IPS-20b (cell line): Measurements from ENCODE around the gene CHD6.

ENCODE experiments used
- H3K27ac ChIP-seq: one replicate; pipeline ENCODE4 v1.5.1; 2013; ENCODE audit warnings: low read length
- H3K27me3 ChIP-seq: 2 replicates; pipeline ENCODE4 v1.6.1; 2013; ENCODE audit warnings: mild to moderate bottlenecking, low read length, inconsistent platforms; ENCODE audit not compliant: insufficient read depth
- H3K36me3 ChIP-seq: 2 replicates; pipeline ENCODE4 v1.6.1; 2013; ENCODE audit warnings: low read depth, mild to moderate bottlenecking, inconsistent platforms, low read length, moderate library complexity; ENCODE audit not compliant: insufficient read depth
- H3K4me1 ChIP-seq: 2 replicates; pipeline ENCODE4 v1.6.1; 2013; ENCODE audit warnings: mild to moderate bottlenecking, control low read depth, inconsistent platforms, low read length, moderate library complexity; ENCODE audit not compliant: insufficient read depth
- H3K4me3 ChIP-seq: 2 replicates; pipeline ENCODE4 v1.5.1; 2013; ENCODE audit warnings: mild to moderate bottlenecking, low read length, inconsistent platforms
- H3K9ac ChIP-seq: 2 replicates; pipeline ENCODE4 v1.6.1; 2013; ENCODE audit warnings: low read depth, mild to moderate bottlenecking, inconsistent platforms, low read length, moderate library complexity
- H3K9me3 ChIP-seq: 2 replicates; pipeline ENCODE4 v1.6.1; 2013; ENCODE audit warnings: mild to moderate bottlenecking, low read depth, low read length, inconsistent platforms; ENCODE audit not compliant: insufficient read depth

Gene CHD6

DNA sequence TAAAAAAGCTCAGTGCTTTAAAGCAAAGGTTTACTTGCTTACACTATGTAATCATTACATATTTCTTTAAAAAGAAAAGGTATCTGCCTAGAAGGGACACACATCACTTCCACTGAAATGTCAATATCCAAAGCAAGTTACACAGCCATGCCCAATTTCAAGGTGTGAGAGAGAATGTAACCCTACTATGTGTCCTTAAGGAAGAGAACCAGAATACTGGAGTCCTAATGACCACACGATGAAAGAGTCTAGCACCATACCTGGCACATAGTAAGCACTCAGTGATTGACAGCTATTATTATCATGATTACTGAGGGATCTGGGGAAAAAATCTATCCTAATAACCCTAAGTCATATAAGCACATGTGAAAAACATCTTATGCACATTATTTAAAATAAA is 10.4 kb downstream of the CHD6 start:
- H3K36me3 ChIP-seq = no peaks in the 10 kb centered on the region
- no peaks in the 10 kb centered on the region for H3K4me1 ChIP-seq
- no peak overlapping the region for H3K9ac ChIP-seq
- no peak overlapping the region for H3K27ac ChIP-seq
- H3K27me3 ChIP-seq = no peaks in the 10 kb centered on the region
- no peak overlapping the region for H3K4me3 ChIP-seq
- H3K9me3 ChIP-seq = no peaks in the 10 kb centered on the region

DNA sequence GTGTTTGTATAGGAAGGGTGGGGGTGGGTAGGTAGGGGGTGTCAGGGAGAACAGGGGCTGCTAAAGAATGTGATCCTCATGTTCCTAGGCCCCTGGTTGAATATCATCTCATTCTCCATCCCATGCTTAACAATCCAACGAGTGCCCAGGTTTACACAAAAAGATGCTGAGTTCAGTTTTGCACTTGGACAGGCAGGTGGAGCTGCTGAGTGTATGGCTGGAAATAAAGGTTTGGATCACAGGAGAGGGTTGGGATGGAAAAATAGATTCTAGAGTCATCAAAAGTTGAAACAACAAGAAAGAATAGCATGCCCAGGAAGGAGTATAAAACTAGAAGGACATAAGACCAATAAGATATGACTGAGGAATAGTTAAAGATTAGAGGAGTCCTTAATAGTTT is 14.2 kb downstream of the CHD6 start:
- Histone ChIP-seq H3K4me3 (no peak overlapping the region), H3K27me3 (no peaks in the 10 kb centered on the region), H3K9me3 (peaks cover 26% of the 10 kb centered on the region), H3K36me3 (no peaks in the 10 kb centered on the region; the same call in none of the 2 replicates), H3K9ac (no peak overlapping the region), H3K4me1 (no peaks in the 10 kb centered on the region), H3K27ac (no peak overlapping the region)

DNA sequence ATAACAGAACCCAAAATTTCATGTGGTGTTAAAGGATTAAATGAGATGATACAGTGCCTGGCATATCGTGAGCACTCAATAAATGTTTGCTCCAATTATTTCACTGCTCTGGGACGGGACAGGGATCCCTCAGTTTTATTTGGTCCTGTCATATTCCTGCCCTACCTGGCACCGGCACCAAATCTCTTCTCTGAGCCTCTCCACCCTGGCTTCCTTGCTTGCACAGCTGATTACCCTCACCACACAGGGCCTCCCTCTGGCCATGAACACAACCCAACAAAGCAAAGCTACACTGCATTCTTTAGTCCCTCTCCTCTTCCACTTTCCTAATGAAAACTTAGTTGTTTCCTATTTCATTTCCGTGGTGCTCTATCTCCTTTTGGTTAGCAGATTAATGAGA is 16.4 kb downstream of the CHD6 start:
- Histone ChIP-seq H3K9me3 (peaks cover 27% of the 10 kb centered on the region), H3K36me3 (no peaks in the 10 kb centered on the region; the same call in none of the 2 replicates), H3K27me3 (no peaks in the 10 kb centered on the region), H3K27ac (no peak overlapping the region), H3K4me1 (no peaks in the 10 kb centered on the region), H3K9ac (no peak overlapping the region), H3K4me3 (no peak overlapping the region)

DNA sequence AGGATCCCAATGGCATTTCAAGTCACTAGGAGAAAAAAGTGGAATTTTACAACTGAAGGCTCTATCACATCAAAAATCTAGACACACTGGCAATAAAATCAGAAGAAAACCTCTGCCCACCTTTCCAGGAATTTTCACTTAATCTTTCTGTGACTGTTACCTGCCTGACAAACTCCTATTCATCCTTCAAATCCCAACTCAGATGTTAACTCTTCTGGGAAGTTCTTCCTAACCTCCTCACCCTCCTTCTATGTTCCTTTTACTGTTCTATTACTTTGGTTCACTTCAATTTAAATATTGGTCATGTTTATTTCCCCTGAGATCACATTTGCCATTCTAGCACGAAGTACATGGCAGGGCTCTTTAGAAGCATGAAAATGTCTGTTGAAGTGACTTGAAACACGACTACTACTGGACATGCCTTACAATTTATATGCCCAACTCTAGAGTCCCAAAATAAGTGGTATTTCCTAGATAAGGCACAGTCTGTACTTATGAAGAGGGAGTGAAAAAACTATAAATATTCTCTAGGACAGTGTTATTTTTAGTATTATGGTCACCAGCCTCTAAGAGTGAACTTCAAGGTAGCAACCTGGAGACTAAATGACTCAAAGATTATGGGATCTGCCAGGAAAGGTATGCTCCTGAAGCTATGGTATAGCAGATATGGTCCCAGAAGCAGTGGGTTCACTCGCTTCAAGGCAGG is 17.1 kb downstream of the CHD6 start:
- Histone ChIP-seq H3K9me3 (peaks cover 30% of the 10 kb centered on the region), H3K36me3 (no peaks in the 10 kb centered on the region; the same call in none of the 2 replicates), H3K9ac (no peak overlapping the region), H3K27ac (no peak overlapping the region), H3K27me3 (no peaks in the 10 kb centered on the region), H3K4me1 (no peaks in the 10 kb centered on the region), H3K4me3 (no peak overlapping the region)

DNA sequence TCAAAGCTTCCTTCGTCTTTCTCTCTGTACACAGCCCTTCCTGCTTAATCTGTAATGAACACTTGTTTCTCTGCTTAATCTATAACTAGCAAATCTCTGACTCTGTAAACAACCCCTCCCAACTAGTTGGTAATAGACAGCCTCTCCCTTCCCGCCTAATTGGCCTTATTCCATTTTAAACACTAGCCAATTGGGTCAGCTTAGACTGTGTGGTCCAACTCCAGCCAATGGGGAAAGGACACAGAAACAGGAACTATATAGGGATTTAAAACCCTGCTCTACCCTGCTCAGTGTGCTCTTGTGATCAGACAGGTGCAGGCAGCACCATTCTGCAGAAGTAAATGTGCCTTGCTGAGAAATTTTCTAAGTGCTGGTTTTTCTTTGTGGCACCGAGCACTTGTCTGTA is 18.5 kb downstream of the CHD6 start:
- H3K9ac ChIP-seq = no peak overlapping the region
- no peak overlapping the region for H3K4me3 ChIP-seq
- H3K36me3 ChIP-seq = peaks cover 4% of the 10 kb centered on the region
- peaks cover 36% of the 10 kb centered on the region for H3K9me3 ChIP-seq
- no peaks in the 10 kb centered on the region for H3K27me3 ChIP-seq
- H3K4me1 ChIP-seq = no peaks in the 10 kb centered on the region
- H3K27ac ChIP-seq = no peak overlapping the region

DNA sequence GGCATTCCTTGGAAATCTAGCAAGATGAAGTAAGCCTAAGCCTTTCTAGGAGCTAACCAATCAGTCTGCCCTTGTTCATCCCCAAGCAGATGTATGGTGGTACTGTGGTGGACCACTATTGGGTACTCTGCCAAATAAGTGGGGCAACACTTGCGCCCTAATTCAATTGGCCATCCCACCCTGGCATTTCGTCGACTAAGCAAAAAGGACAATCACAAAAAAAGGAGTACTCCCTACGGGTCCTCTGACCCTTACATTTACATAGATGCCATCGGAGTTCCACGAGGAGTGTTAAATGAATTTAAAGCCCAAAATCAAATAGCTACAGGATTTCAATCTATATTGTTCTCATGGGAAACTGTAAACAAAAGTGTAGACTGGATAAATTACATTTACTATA is 19.5 kb downstream of the CHD6 start:
- no peaks in the 10 kb centered on the region for H3K4me1 ChIP-seq
- H3K27ac ChIP-seq = no peak overlapping the region
- H3K4me3 ChIP-seq = no peak overlapping the region
- peaks cover 4% of the 10 kb centered on the region for H3K36me3 ChIP-seq
- H3K27me3 ChIP-seq = no peaks in the 10 kb centered on the region
- peaks cover 42% of the 10 kb centered on the region for H3K9me3 ChIP-seq
- H3K9ac ChIP-seq = no peak overlapping the region

DNA sequence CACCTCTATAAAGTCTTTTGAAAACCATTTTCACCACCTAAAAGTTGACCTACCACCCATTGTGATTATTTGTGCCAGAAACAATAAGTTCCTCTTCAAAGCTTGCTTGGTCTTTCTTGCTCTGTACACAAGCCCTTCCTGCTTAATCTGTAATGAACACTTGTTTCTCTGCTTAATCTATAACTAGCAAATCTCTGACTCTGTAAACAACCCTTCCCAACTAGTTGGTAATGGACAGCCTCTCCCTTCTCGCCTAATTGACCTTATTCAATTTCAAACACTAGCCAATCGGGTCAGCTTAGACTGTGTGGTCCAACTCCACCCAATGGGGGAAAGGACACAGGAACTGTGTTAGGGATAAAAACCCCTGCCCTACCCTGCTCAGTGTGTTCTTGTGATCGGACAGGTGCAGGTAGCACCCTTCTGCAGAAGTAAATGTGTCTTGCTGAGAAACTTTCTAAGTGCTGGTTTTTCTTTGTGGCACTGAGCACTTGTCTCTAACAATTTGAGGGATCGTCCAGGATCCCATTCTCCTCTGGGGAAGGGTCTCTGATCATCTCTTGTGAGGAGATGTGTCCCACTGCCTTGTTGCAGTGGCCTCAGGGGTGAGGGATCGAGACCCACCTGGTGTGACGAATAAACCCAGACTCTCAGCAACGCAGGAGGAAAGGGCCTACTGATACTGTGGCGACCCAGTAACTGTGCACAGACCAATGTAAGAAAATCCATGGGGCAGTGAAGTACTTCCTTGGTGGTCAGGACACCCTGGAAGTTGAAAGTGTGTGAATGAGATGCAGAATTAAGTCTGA is 23.5 kb downstream of the CHD6 start:
- no peak overlapping the region for H3K27ac ChIP-seq
- no peaks in the 10 kb centered on the region for H3K27me3 ChIP-seq
- H3K36me3 ChIP-seq = peaks cover 4% of the 10 kb centered on the region
- H3K9ac ChIP-seq = no peak overlapping the region
- peaks cover 23% of the 10 kb centered on the region for H3K9me3 ChIP-seq
- H3K4me3 ChIP-seq = no peak overlapping the region
- no peaks in the 10 kb centered on the region; the same call in 1 of the 2 replicates for H3K4me1 ChIP-seq

DNA sequence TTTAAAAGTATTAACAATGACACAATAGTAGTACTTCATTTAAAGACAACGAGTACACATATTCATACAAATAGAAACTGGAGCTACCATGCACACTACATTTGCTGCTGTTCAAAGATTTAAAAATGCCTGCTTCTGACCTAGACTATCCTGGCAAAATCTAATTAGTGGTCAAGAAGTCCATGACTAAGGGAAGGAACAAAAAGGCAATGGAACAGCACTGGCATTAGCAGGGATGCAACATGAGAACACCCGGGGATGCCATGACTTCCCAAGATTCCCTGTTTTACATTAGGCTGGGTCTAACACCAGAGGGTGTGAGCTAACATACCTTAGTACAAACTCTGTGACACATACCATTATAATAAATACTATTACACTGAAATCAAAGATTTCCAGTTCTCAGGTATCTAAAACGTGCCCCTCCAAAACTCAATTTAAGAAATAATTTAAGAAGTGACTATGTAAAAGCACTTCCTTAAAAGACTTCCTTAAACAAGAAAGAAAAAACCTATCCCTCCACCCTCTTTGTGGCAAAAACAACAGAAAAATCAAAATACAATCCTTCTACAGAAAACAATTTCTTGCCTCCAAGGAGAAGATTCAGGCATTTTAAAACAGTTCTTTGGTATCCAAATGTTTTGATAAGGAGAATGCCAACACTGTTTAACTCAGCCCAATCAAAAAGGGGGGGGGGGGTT is 25.5 kb downstream of the CHD6 start:
- Histone ChIP-seq H3K9me3 (peaks cover 17% of the 10 kb centered on the region; the same call in 1 of the 2 replicates), H3K36me3 (peaks cover 4% of the 10 kb centered on the region), H3K9ac (no peak overlapping the region), H3K4me3 (no peak overlapping the region), H3K4me1 (no peaks in the 10 kb centered on the region; the same call in 1 of the 2 replicates), H3K27ac (no peak overlapping the region), H3K27me3 (no peaks in the 10 kb centered on the region)

DNA sequence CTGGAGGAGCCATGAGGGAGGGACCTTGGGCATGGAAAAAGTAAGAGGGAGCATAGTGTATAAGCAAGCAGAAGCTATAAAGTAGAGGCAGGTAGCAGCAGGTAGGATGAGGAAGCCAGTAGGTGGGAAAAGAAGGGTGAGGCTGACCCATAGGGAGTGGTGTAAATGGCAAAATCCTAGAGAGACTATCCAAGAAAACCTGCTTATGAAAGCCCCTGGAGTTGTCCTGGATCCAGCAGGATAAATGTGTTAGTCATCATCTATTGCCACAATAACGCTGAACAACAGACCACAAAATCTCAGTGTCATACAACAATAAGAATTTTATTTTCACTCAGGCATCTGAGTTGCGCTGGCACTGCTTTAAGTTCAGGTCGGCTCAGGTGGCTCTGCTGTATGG is 30.2 kb downstream of the CHD6 start:
- Histone ChIP-seq H3K36me3 (peaks cover 6% of the 10 kb centered on the region; the same call in 1 of the 2 replicates), H3K27me3 (no peaks in the 10 kb centered on the region), H3K9me3 (peaks cover 14% of the 10 kb centered on the region)

DNA sequence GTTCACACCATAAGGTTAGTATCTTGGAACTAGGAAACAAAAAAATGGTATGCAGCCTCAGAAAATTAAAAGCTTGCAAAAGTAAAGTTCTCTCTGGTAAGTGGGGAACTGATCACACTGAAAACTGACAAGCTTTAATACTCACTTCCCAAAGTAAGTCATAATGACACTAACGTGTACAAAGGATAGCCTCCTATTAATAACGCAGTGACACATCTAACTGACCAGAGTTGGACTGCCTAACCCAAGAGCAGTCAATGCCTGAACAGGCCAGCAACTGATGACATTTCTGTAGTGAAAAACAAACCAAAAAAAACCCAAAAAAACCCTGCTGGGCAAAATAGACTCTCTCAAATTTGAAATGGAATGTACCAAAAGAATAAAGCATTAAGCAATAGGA is 30.7 kb downstream of the CHD6 start:
- Histone ChIP-seq H3K4me1 (no peaks in the 10 kb centered on the region), H3K9ac (no peak overlapping the region), H3K27me3 (no peaks in the 10 kb centered on the region), H3K27ac (no peak overlapping the region), H3K4me3 (no peak overlapping the region), H3K36me3 (peaks cover 6% of the 10 kb centered on the region; the same call in 1 of the 2 replicates), H3K9me3 (peaks cover 14% of the 10 kb centered on the region)

More for the DNA sequence above, 30.2 kb downstream of the CHD6 start:
- Histone ChIP-seq H3K4me3 (no peak overlapping the region), H3K9ac (no peak overlapping the region), H3K4me1 (no peaks in the 10 kb centered on the region), H3K27ac (no peak overlapping the region)

DNA sequence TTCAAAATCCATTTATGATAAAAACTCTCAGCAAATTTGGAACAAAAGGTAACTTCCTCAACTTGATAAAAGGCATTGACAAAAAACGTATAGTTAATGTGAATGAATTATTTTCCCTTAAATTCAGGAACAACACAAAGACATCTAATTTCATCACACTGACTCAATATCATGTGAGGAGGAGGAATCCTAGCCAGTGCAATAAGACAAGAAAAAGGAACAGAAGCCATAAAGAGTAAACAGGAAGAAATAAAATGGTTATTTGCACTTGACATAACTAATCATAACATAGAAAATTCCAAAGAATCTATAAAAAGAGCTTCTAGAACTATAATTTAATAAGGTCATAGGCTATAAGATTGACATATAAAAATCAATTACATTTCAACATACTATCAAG is 31.4 kb downstream of the CHD6 start:
- Histone ChIP-seq H3K9ac (no peak overlapping the region), H3K27me3 (no peaks in the 10 kb centered on the region), H3K4me1 (no peaks in the 10 kb centered on the region), H3K9me3 (peaks cover 14% of the 10 kb centered on the region), H3K4me3 (no peak overlapping the region), H3K36me3 (peaks cover 6% of the 10 kb centered on the region; the same call in 1 of the 2 replicates), H3K27ac (no peak overlapping the region)
